ENCODE measurements around the gene CDKN2D.
"Not testable (repeated sequence)": the region's sequence is repeated elsewhere in the genome, so short reads cannot be mapped to it uniquely, and the experiment has no call there.

Gene CDKN2D

DNA sequence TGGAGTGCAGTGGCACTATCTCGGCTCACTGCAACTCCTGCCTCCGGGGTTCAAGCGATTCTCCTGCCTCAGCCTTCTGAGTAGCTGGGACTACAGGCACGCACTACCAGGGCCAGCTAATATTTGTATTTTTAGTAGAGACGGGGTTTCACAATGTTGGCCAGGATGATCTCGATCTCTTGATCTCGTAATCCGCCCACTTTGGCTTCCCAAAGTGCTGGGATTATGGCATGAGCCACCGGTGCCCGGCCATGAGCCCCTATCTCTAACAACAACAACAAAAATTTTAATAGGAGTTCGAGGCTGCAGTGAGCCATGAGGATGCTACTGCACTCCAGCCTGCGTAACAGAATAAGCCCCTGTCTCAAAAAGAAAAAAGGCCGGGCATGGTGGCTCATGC, 13.3 kb upstream of the CDKN2D start:
- CTCF ChIA-PET, result interaction anchor here (1.0 to 4.9 kb wide), 8 partner anchors 8 to 70 kb away, joined by 3 to 81 read pairs (median 5); partner anchors contain the start of gene SLC44A2
- H3K27ac ChIP-seq, result no peak overlapping the region
- no peak for TF ChIP-seq CTCF (conservative IDR thresholded peaks at IDR 0.05; ENCODE audit: low read depth)
- no peak for DNase-seq (ENCODE audit: low spot score)
- POLR2A ChIA-PET (ENCODE audit: low non-redundant PET), result no interaction called here

GRCh38 chr19:10580979-10581631, 12.3 kb upstream of the CDKN2D start:
- DNase-seq (ENCODE audit: low spot score), result peak; percentile 86
- no peak overlapping the region for H3K27ac ChIP-seq
- POLR2A ChIA-PET (ENCODE audit: low non-redundant PET), result interaction anchor here (0.6 kb wide), 1 partner anchor 58 kb away, joined by 4 read pairs; no protein-coding TSS in a partner anchor
- CTCF ChIA-PET, result interaction anchor here (0.6 to 4.9 kb wide), 22 partner anchors 9 to 283 kb away, joined by 3 to 81 read pairs (median 4); partner anchors contain the start of gene SLC44A2
- peak; percentile 97 for TF ChIP-seq CTCF (conservative IDR thresholded peaks at IDR 0.05; ENCODE audit: low read depth)

DNA sequence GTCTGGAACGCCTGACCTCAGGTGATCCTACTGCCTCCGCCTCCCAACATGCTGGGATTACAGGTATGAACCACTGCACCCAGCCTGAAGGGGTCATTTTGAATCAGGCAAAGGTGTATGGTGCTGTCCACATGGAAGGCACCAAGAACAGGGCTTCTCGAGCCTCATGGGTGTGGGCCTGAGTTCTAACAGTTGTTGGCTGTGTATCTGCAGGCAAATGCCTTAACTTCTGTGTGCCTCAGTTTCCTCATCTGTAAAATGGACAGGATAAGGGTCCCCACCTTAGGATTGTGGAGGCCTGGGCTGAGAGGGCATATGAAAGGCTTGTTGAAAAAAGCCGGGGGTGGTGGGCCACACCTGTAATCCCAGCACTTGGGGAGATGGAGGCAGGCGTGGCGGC, 9.2 kb upstream of the CDKN2D start:
- DNase-seq (ENCODE audit: low spot score), result no peak
- CTCF ChIA-PET, result interaction anchor here (0.6 kb wide), 1 partner anchor 13 kb away, joined by 4 read pairs; no protein-coding TSS in a partner anchor

GRCh38 chr19:10575011-10575716, 6.4 kb upstream of the CDKN2D start:
- DNase-seq (ENCODE audit: low spot score), result no peak
- TF ChIP-seq CTCF (conservative IDR thresholded peaks at IDR 0.05; ENCODE audit: low read depth), result no peak
- CTCF ChIA-PET, result interaction anchor here (0.6 to 1.3 kb wide), 3 partner anchors 69 to 74 kb away, joined by 3 to 5 read pairs (median 4); no protein-coding TSS in a partner anchor
- no peak overlapping the region for H3K27ac ChIP-seq
- POLR2A ChIA-PET (ENCODE audit: low non-redundant PET), result no interaction called here

More for the DNA sequence above, 9.2 kb upstream of the CDKN2D start:
- POLR2A ChIA-PET (ENCODE audit: low non-redundant PET), result interaction anchor here (0.7 kb wide), 1 partner anchor 8 kb away, joined by 7 read pairs; no protein-coding TSS in a partner anchor
- H3K27ac ChIP-seq, result no peak overlapping the region
- TF ChIP-seq CTCF (conservative IDR thresholded peaks at IDR 0.05; ENCODE audit: low read depth), result no peak

DNA sequence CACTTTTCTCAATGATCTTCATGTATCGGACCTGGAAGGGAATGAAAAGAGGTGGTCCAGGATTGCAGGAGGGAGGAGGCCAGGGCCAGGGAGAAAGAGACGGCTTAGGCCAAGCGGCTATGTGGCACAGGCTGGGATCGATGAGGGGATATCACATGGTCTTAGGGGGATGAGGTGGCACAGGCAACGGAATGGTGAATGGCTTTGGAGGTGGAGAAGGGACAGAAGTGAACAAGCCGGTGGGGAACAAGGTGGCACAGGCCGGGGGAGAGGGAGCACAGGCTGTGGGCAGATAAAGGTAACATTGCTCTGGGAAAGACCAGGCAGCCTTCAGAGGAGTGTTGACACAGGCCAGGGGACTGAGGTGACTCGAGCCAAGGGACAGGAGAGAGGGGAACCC, 5.7 kb upstream of the CDKN2D start:
- ChIA-PET CTCF (interaction anchor here (0.6 kb wide), 1 partner anchor 75 kb away, joined by 4 read pairs; no protein-coding TSS in a partner anchor), POLR2A (ENCODE audit: low non-redundant PET) (no interaction called here)
- TF ChIP-seq CTCF (conservative IDR thresholded peaks at IDR 0.05; ENCODE audit: low read depth), result no peak
- H3K27ac ChIP-seq, result peak overlapping the region; percentile 9; the same call in 1 of the 2 replicates
- no peak for DNase-seq (ENCODE audit: low spot score)

- DNase-seq (ENCODE audit: low spot score); H3K27ac ChIP-seq; POLR2A ChIA-PET (ENCODE audit: low non-redundant PET): not testable (repeated sequence)
- CTCF ChIA-PET, result interaction anchor here (1.4 kb wide), 1 partner anchor 90 kb away, joined by 5 read pairs; no protein-coding TSS in a partner anchor
These were observed 5.0 kb upstream of the CDKN2D start for GRCh38 chr19:10573793-10574192.

All from RWPE1 (cell line).